DOHH2 (cell line): ENCODE data around the gene DIP2C.

ENCODE experiments used
- H3F3A ChIP-seq: fragments of 200-600 bp; sonication (generic), shearing (Covaris generic); 2 replicates; pipeline ENCODE4 v1.6.0; 2016; ENCODE audit warnings: antibody characterized with exemption, mild to moderate bottlenecking; ENCODE audit not compliant: control insufficient read depth, insufficient read depth
- H3K27ac ChIP-seq: fragments of 200-600 bp; sonication (generic); 2 replicates; pipeline ENCODE4 v1.5.1; 2014; ENCODE audit warnings: low read depth, mild to moderate bottlenecking, low read length, moderate library complexity
- H3K27me3 ChIP-seq: fragments of 200-600 bp; sonication (generic); 2 replicates; pipeline ENCODE4 v1.6.1; 2014; ENCODE audit warnings: mild to moderate bottlenecking, low read length, mixed read lengths; ENCODE audit not compliant: control insufficient read depth
- H3K36me3 ChIP-seq: fragments of 200-600 bp; sonication (generic); 2 replicates; pipeline ENCODE4 v1.6.1; 2014; ENCODE audit warnings: mild to moderate bottlenecking, low read length, moderate library complexity, mixed read lengths; ENCODE audit not compliant: control insufficient read depth
- H3K4me1 ChIP-seq: fragments of 200-600 bp; sonication (generic); 2 replicates; pipeline ENCODE4 v1.6.1; 2014; ENCODE audit warnings: mild to moderate bottlenecking, low read length, mixed read lengths; ENCODE audit not compliant: control insufficient read depth
- H3K4me2 ChIP-seq: fragments of 200-600 bp; sonication (generic); 2 replicates; pipeline ENCODE4 v1.6.0; 2014; ENCODE audit warnings: mild to moderate bottlenecking, low read length, moderate library complexity
- H3K4me3 ChIP-seq: fragments of 200-600 bp; sonication (generic); 2 replicates; pipeline ENCODE4 v1.5.1; 2014; ENCODE audit warnings: mild to moderate bottlenecking, low read length, mixed read lengths
- H3K79me2 ChIP-seq: fragments of 200-600 bp; sonication (generic); 2 replicates; pipeline ENCODE4 v1.6.1; 2014; ENCODE audit warnings: mild to moderate bottlenecking, low read length, mixed read lengths; ENCODE audit not compliant: control insufficient read depth
- H3K9me2 ChIP-seq: fragments of 200-600 bp; sonication (generic); replicated peaks from 2 replicates; pipeline ENCODE4 v1.6.1; 2014; ENCODE audit warnings: mild to moderate bottlenecking, low read length, mixed read lengths; ENCODE audit not compliant: control insufficient read depth
- H3K9me3 ChIP-seq: fragments of 200-600 bp; sonication (generic); 2 replicates; pipeline ENCODE4 v1.6.1; 2014; ENCODE audit warnings: antibody characterized with exemption, low read length, mixed read lengths; ENCODE audit not compliant: control insufficient read depth, insufficient read depth
- H4K20me1 ChIP-seq: fragments of 200-600 bp; sonication (generic); 2 replicates; pipeline ENCODE4 v1.6.0; 2014; ENCODE audit warnings: low read depth, mild to moderate bottlenecking, antibody characterized with exemption, low read length, moderate library complexity; ENCODE audit not compliant: control insufficient read depth, insufficient read depth
- EZH2phosphoT487 ChIP-seq: fragments of 200-600 bp; sonication (generic); IDR thresholded peaks from 2 replicates; pipeline ENCODE4 v1.6.1; 2017; ENCODE audit warnings: borderline replicate concordance, mild to moderate bottlenecking, antibody characterized with exemption, low read length, moderate library complexity, mixed read lengths
- TF ChIP-seq, protein P1 (sequence below): fragments of 200-600 bp; sonication (generic); IDR thresholded peaks from one replicate; pipeline ENCODE4 v1.5.1; 2014; ENCODE audit warnings: antibody characterized with exemption, mild to moderate bottlenecking, low read depth, low read length; ENCODE audit not compliant: poor library complexity, severe bottlenecking

Gene DIP2C

GRCh38 chr10:314381-314780 lies 375.1 kb downstream of the DIP2C start:
- Histone ChIP-seq H4K20me1 (no peaks in the 10 kb centered on the region), H3K27me3 (no peaks in the 10 kb centered on the region), H3K4me2 (peak overlapping the region; percentile 99), H3K4me1 (peaks cover 99% of the 10 kb centered on the region), H3K36me3 (peaks cover 62% of the 10 kb centered on the region), H3K4me3 (peak overlapping the region; percentile 79), H3F3A (peaks cover 56% of the 10 kb centered on the region), H3K27ac (peak overlapping the region; percentile 98), H3K79me2 (peaks cover 65% of the 10 kb centered on the region), H3K9me2 (no peaks in the 10 kb centered on the region), H3K9me3 (no peaks in the 10 kb centered on the region)
- no peak for TF ChIP-seq EZH2phosphoT487
- TF ChIP-seq, protein P1, sequence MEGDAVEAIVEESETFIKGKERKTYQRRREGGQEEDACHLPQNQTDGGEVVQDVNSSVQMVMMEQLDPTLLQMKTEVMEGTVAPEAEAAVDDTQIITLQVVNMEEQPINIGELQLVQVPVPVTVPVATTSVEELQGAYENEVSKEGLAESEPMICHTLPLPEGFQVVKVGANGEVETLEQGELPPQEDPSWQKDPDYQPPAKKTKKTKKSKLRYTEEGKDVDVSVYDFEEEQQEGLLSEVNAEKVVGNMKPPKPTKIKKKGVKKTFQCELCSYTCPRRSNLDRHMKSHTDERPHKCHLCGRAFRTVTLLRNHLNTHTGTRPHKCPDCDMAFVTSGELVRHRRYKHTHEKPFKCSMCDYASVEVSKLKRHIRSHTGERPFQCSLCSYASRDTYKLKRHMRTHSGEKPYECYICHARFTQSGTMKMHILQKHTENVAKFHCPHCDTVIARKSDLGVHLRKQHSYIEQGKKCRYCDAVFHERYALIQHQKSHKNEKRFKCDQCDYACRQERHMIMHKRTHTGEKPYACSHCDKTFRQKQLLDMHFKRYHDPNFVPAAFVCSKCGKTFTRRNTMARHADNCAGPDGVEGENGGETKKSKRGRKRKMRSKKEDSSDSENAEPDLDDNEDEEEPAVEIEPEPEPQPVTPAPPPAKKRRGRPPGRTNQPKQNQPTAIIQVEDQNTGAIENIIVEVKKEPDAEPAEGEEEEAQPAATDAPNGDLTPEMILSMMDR, result no peak

DNA sequence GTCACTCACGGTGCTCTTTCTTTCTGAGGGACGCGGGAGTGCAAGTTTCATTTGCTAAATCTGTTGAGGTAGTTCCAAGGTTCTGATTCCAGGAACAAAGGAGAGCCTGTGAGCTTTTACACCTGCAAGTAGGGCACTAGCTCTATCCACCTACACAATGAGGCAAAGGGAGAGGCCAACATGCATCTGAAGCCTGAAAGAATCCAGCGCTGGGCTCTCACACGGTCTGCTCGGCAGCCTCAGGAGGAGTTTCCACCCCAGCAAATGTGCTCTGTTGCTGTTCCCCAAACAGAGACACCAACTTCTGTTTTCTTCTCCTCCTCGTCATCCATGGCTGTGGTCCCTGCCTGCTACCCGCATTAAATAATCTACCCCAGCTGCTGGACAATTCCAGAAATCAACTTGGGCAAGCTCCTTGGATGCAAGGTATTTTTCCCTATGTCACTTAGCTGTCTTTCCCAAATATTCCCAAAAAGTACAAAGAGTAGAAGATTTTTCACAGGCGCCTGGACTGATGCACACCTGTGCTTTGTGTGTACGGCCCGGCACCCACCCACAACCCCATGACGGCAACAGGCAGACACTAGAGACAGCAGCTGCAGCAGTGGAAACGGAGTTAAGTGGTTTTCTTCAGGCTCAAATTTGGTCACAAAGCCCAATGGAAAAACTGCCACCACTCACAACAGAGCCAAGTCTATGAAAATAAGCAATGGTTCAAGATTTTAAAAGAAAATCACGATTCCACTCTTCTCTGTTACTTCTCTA lies 377.4 kb downstream of the DIP2C start:
- TF ChIP-seq, protein P1, result no peak
- no peak for TF ChIP-seq EZH2phosphoT487

GRCh38 chr10:310976-311639 lies 378.4 kb downstream of the DIP2C start:
- Histone ChIP-seq H4K20me1 (no peaks in the 10 kb centered on the region), H3K79me2 (peaks cover 61% of the 10 kb centered on the region), H3K9me2 (no peaks in the 10 kb centered on the region), H3K4me2 (peak overlapping the region; percentile 99), H3K9me3 (no peaks in the 10 kb centered on the region), H3K27me3 (no peaks in the 10 kb centered on the region), H3K4me3 (peak overlapping the region; percentile 79), H3K4me1 (peaks cover 100% of the 10 kb centered on the region), H3F3A (peaks cover 44% of the 10 kb centered on the region), H3K36me3 (peaks cover 71% of the 10 kb centered on the region), H3K27ac (peak overlapping the region; percentile 98)
- no peak for TF ChIP-seq EZH2phosphoT487
- TF ChIP-seq, protein P1, result no peak

More for the DNA sequence above, 377.4 kb downstream of the DIP2C start:
- H4K20me1 ChIP-seq, result no peaks in the 10 kb centered on the region
- peak overlapping the region; percentile 99 for H3K4me2 ChIP-seq
- H3K36me3 ChIP-seq, result peaks cover 71% of the 10 kb centered on the region
- no peaks in the 10 kb centered on the region for H3K9me3 ChIP-seq
- H3K9me2 ChIP-seq, result no peaks in the 10 kb centered on the region
- peak overlapping the region; percentile 79 for H3K4me3 ChIP-seq
- H3K27me3 ChIP-seq, result no peaks in the 10 kb centered on the region
- peaks cover 100% of the 10 kb centered on the region for H3K4me1 ChIP-seq
- H3K27ac ChIP-seq, result peak overlapping the region; percentile 98
- H3F3A ChIP-seq, result peaks cover 49% of the 10 kb centered on the region
- H3K79me2 ChIP-seq, result peaks cover 62% of the 10 kb centered on the region
